GM12872 (cell line): ENCODE measurements around the gene EFNB2.

Source experiments
- CTCF ChIP-seq: IDR thresholded peaks from 3 replicates; pipeline ENCODE4 v1.5.1; 2011; ENCODE audit warnings: low read depth, mild to moderate bottlenecking, low read length, moderate library complexity; ENCODE audit not compliant: insufficient read depth

The EFNB2 gene

DNA sequence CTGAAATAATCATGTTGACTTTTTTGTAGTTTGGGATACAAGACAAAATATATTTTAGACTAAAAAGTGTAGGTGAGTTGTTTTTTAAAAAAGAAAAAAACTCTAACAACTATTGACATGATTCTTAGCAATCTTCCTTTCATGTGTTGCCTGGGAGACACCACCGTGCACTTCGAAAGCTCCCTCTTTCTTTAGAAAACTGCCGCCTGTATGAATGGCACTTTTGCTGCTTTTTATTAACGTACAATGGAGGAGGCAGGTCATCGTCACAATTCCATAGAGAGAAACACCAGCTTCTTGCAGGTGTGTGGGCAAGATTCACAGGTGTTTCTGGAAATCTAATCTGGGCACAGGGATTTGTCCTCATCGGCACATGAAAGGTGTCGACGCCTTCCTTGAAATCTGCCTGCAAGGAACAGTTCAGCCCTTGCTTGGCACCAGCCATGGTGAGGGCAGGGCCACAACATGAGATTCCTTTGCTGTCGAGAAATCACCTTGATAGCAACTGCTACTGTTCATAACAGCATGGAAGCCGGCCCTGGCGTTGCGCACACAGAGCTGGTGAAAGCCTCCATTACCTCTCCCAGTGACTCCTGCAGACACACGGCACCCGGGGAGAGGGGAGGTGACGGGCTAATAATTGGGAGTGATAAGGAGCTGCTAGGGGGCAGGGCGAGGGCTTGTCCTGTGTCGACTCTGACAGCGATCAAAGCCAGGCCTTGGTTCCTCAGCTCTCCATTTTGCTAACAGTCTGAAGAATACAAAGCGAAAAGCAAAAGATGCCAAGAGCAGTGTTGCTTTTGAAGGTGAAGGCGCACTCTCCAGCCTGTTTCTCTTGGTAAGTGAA is 66.5 kb downstream of the EFNB2 start:
- no peak for TF ChIP-seq CTCF

GRCh38 chr13:106468207-106468606 is 67.3 kb downstream of the EFNB2 start:
- no peak for TF ChIP-seq CTCF

- no peak for TF ChIP-seq CTCF
Observed at GRCh38 chr13:106467427-106468122, 67.9 kb downstream of the EFNB2 start.

GRCh38 chr13:106466691-106467426 is 68.6 kb downstream of the EFNB2 start:
- TF ChIP-seq CTCF, result no peak

DNA sequence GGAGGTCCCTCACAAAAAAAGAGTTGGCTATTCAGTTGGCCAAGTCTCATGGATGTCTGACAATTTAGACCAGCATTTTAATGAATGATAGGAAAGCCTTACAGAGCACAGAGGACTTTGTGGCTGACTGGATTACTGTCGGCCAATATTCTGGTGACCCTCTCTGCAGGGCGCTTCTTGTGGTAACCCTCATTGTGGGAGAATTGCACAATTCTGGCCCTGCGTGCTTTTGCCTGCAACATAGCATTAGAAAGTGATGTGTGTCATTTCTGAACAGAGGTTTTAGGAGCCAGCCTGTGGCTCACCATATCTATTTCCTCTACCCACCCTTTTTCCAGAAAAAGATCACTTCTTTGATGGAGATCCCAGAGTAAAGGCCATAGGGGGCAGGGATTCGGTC is 71.4 kb downstream of the EFNB2 start:
- no peak for TF ChIP-seq CTCF

DNA sequence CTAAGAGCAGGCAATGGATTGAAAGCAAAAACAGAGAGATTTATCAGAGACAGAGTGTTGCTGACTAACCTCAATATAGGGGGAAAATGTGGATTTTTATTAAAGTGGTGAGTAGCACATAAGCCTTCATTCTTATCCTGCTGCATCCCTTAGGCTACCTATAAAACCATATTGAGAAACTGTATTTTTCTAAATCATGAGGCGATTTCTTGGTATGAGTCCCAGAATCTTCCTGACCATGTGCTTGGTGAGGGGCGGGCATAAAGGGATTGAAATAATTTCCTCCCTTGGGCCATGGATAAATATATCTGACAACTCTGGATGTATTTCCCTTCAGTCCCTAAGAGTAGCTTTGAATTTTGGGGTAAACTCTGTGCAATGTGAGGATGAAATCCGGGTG is 72.8 kb downstream of the EFNB2 start:
- no peak for TF ChIP-seq CTCF

DNA sequence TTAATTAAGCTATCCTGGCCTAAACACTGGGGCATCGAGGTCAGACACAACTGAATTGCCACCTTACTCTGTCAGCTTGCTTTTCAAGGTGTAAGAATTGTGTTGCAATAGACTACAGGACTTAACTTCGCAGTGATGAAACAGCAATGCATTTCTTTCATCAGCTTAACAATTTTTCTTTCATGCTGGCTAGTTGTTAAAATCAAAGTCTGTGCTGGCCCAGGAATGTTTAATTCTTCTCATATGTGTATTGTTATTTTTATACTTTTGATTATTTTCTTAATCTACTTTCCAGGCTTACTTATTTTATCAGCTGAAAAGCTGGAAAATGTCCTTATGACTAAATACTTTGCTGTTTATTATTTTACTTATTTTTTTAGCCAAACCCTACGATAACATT is 79.7 kb downstream of the EFNB2 start:
- TF ChIP-seq CTCF, result no peak
